MM.1S (cell line): Measurements from ENCODE around the gene DLGAP1.

ENCODE experiments used
- DNase-seq: peaks from one replicate; pipeline ENCODE4 v3.0.0-alpha.2; 2015
- H2AFZ ChIP-seq: fragments of 300-600 bp; sonication (generic); 2 replicates; pipeline ENCODE4 v1.6.0; 2016; ENCODE audit warnings: antibody characterized with exemption, low read length
- H3F3A ChIP-seq: fragments of 300-600 bp; sonication (generic); 2 replicates; pipeline ENCODE4 v1.6.1; 2016; ENCODE audit warnings: mild to moderate bottlenecking, antibody characterized with exemption, low read length, moderate library complexity, mixed read lengths; ENCODE audit not compliant: insufficient read depth
- H3K27ac ChIP-seq: fragments of 300-600 bp; sonication (generic); 2 replicates; pipeline ENCODE4 v1.5.1; 2016; ENCODE audit warnings: mild to moderate bottlenecking, low read length
- H3K27me3 ChIP-seq: fragments of 300-600 bp; sonication (generic); replicated peaks from 2 replicates; pipeline ENCODE4 v1.6.0; 2016; ENCODE audit warnings: low read length; ENCODE audit not compliant: insufficient read depth
- H3K36me3 ChIP-seq: fragments of 300-600 bp; sonication (generic); replicated peaks from 2 replicates; pipeline ENCODE4 v1.6.1; 2016; ENCODE audit warnings: mild to moderate bottlenecking, low read length, mixed read lengths; ENCODE audit not compliant: insufficient read depth
- H3K4me1 ChIP-seq: fragments of 300-600 bp; sonication (generic); 2 replicates; pipeline ENCODE4 v1.6.1; 2016; ENCODE audit warnings: low read length, mixed read lengths
- H3K4me2 ChIP-seq: fragments of 300-600 bp; sonication (generic); 2 replicates; pipeline ENCODE4 v1.6.0; 2016; ENCODE audit warnings: low read depth, low read length
- H3K4me3 ChIP-seq: fragments of 300-600 bp; sonication (generic); 2 replicates; pipeline ENCODE4 v1.5.1; 2016; ENCODE audit warnings: low read length, mixed read lengths
- H3K79me2 ChIP-seq: fragments of 300-600 bp; sonication (generic); 2 replicates; pipeline ENCODE4 v1.6.1; 2016; ENCODE audit warnings: mixed run types, low read length, mixed read lengths
- H3K9ac ChIP-seq: fragments of 300-600 bp; sonication (generic); 2 replicates; pipeline ENCODE4 v1.6.1; 2016; ENCODE audit warnings: low read length, mixed read lengths
- H3K9me2 ChIP-seq: fragments of 300-600 bp; sonication (generic); replicated peaks from 2 replicates; pipeline ENCODE4 v1.6.1; 2016; ENCODE audit warnings: mild to moderate bottlenecking, low read length, mixed read lengths; ENCODE audit not compliant: insufficient read depth
- H3K9me3 ChIP-seq: fragments of 300-600 bp; sonication (generic); replicated peaks from 2 replicates; pipeline ENCODE4 v1.6.1; 2016; ENCODE audit warnings: mild to moderate bottlenecking, low read length, mixed read lengths; ENCODE audit not compliant: insufficient read depth
- H4K20me1 ChIP-seq: fragments of 300-600 bp; sonication (generic); 2 replicates; pipeline ENCODE4 v1.6.1; 2016; ENCODE audit warnings: mild to moderate bottlenecking, low read length, moderate library complexity, mixed read lengths; ENCODE audit not compliant: insufficient read depth
- CTCF ChIP-seq: fragments of 300-600 bp; sonication (generic); IDR thresholded peaks from 2 replicates; pipeline ENCODE4 v1.5.1; 2016; ENCODE audit warnings: antibody characterized with exemption, low read length, mixed read lengths
- EZH2 ChIP-seq: fragments of 300-600 bp; sonication (generic); optimal IDR thresholded peaks from 2 replicates; pipeline ENCODE3; 2017; ENCODE audit warnings: low read depth, mild to moderate bottlenecking, antibody characterized with exemption, low read length, mixed read lengths
- EZH2phosphoT487 ChIP-seq: fragments of 300-600 bp; sonication (generic); IDR thresholded peaks from 2 replicates; pipeline ENCODE4 v1.6.1; 2018; ENCODE audit warnings: antibody characterized with exemption, low read length

The DLGAP1 gene

GRCh38 chr18:4271952-4272351, 183.2 kb downstream of the DLGAP1 start:
- Histone ChIP-seq H3F3A (no peaks in the 10 kb centered on the region), H2AFZ (no peak overlapping the region), H3K4me2 (no peak overlapping the region), H3K9me3 (no peaks in the 10 kb centered on the region), H3K4me3 (no peak overlapping the region), H3K27me3 (no peaks in the 10 kb centered on the region), H3K36me3 (no peaks in the 10 kb centered on the region), H4K20me1 (no peaks in the 10 kb centered on the region), H3K4me1 (no peaks in the 10 kb centered on the region), H3K9ac (no peak overlapping the region), H3K9me2 (no peaks in the 10 kb centered on the region), H3K27ac (no peak overlapping the region), H3K79me2 (no peaks in the 10 kb centered on the region)
- TF ChIP-seq CTCF (no peak), EZH2phosphoT487 (no peak), EZH2 (no peak)
- no peak for DNase-seq

- Histone ChIP-seq H3K27ac (no peak overlapping the region), H3K36me3 (no peaks in the 10 kb centered on the region), H3K79me2 (no peaks in the 10 kb centered on the region), H3K9ac (no peak overlapping the region), H3K27me3 (no peaks in the 10 kb centered on the region), H4K20me1 (no peaks in the 10 kb centered on the region), H3K4me2 (no peak overlapping the region), H3K4me3 (no peak overlapping the region), H3K9me3 (no peaks in the 10 kb centered on the region), H3K4me1 (no peaks in the 10 kb centered on the region), H3K9me2 (no peaks in the 10 kb centered on the region), H3F3A (no peaks in the 10 kb centered on the region), H2AFZ (no peak overlapping the region)
- no peak for DNase-seq
- TF ChIP-seq EZH2phosphoT487, result no peak
- no peak for TF ChIP-seq EZH2
- TF ChIP-seq CTCF, result no peak
Measured at GRCh38 chr18:4270988-4271387, 184.1 kb downstream of the DLGAP1 start.

GRCh38 chr18:4270016-4270415, 185.1 kb downstream of the DLGAP1 start:
- no peaks in the 10 kb centered on the region for H3K4me1 ChIP-seq
- H3K9ac ChIP-seq, result no peak overlapping the region
- no peaks in the 10 kb centered on the region for H3K9me2 ChIP-seq
- DNase-seq, result no peak
- H3F3A ChIP-seq, result no peaks in the 10 kb centered on the region
- H3K27me3 ChIP-seq, result no peaks in the 10 kb centered on the region
- TF ChIP-seq EZH2, result no peak
- no peak for TF ChIP-seq CTCF
- no peak for TF ChIP-seq EZH2phosphoT487
- H3K27ac ChIP-seq, result no peak overlapping the region
- no peak overlapping the region for H3K4me2 ChIP-seq
- no peaks in the 10 kb centered on the region for H3K36me3 ChIP-seq
- H3K4me3 ChIP-seq, result no peak overlapping the region
- no peak overlapping the region for H2AFZ ChIP-seq
- no peaks in the 10 kb centered on the region for H3K79me2 ChIP-seq
- no peaks in the 10 kb centered on the region for H3K9me3 ChIP-seq
- H4K20me1 ChIP-seq, result no peaks in the 10 kb centered on the region
